Colon (tissue), 2 donors: Measurements from ENCODE around the gene KRTAP6-3.

Experiments
- FAIRE-seq: peaks from 2 replicates; lab custom pipeline; 2012; peaks lifted over from hg19 to GRCh38; lab: Jason Lieb, UNC
- donor health status: control.
- donor health status: control.

KRTAP6-3 gene, protein sequence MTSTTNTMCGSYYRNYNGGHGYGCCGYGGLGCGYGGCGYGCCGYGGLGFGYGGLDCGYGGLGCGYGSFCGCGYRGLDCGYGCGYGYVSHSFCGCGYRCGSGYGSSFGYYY

DNA sequence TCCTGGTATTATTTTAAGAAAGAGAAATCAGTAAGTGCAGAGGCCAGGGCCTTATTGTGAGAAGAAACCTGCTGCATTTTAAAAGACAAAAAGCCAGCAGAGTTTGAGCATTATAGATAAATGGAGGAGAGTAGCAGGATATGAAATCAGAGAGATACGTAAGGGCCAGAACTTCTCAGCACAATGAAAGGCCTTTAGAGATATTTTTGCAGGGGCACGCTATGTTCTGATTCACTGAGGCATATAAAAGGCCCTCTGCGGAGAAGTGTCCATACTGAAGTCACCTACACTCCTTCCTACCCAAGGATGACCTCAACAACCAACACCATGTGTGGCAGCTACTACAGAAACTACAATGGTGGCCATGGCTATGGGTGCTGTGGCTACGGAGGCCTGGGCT, at the start of gene KRTAP6-3:
TSS of gene KRTAP6-3 (plus strand) at position 301 of the 400 bp plus-strand sequence. CDS start at position 307, 6 bp downstream.
- FAIRE-seq = no peak

DNA sequence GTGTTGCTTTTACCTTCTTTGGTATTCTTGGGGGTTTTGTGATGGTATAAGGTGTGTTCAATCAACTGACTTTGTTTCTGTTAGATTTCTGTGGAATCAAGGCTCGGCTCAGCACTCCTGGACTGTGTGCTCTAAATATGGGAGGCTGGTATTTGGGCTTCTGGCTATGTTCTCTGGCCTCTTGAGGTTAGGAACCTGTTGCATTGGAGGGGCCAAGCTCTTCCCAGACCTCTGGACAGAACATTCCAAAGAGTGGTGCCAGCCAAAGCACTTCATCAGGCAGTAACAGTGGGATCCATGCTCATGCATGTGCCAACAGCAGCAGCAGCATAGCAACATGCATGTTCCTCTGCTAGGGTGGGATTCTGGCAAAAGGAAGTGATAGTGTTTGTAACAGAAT, 39.5 kb upstream of the KRTAP6-3 start:
- no peak for FAIRE-seq

DNA sequence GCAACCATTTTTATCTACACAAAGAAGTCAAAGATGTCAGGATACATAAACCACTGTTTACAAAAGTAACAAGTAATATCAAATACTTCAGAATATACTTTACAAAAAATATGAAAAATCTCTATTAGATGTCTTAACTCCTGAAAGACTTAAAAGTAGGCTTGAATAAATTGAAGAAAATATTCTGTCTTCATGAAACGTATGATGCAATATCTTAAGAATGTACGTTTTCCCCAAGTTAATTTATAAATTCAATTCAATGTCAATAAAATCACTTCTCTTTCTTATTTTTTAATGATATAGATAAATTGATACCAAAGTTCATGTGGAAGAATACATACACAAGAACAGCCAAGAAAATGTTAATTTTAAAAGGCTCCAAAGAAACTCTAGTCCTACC, 37.1 kb upstream of the KRTAP6-3 start:
- no peak for FAIRE-seq

DNA sequence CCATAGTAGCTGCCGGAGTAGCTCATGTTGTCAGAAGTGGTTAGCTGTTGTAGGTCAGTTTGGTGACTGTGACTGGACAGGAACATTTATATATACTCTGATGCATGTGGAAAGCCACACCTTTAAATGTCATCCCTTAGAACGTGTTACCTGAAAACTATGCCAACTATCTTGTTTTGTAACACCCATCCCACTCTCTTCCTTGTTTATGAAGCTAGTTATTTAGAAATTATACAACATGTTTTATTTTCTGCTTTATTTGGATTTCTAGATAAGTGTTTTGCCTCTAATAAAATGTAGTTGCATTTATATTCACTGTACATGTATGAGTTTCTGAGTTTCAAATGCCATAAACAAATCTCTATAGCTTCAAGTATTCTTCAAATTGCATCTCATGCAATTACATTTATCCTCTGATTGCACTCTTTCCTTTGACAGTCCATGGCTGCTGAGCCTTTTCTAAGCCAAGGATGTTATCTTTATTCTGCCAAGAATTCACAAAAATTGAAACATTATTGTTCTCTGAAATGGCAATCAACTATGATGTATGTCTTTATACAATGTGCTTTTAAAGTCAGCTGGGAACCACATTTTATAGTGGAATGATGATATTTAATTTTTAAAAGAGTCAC, 30.9 kb upstream of the KRTAP6-3 start, which contains the start of gene KRTAP19-7:
TSS of gene KRTAP19-7 (minus strand) at position 51 of the 632 bp plus-strand sequence. CDS start at position 26, 25 bp downstream.
- no peak for FAIRE-seq

DNA sequence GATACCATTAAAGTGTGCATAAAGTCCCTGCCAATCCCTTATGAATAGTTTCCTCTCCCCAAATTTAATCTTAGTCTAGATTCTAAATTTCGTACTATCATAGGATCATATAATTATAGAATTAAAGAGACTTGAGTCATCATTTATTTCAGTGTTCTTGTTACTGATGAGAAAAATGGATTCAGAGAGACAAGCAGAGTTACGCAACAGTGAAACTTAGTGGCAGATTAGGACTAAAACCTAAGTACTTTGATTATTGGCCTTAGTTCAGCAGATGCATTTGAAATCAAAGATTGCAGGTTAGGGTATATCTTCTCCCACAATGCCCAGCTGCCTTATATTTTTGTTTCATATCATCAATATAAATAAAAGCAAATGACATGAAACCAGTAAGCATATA, 30.3 kb upstream of the KRTAP6-3 start:
- no peak for FAIRE-seq

DNA sequence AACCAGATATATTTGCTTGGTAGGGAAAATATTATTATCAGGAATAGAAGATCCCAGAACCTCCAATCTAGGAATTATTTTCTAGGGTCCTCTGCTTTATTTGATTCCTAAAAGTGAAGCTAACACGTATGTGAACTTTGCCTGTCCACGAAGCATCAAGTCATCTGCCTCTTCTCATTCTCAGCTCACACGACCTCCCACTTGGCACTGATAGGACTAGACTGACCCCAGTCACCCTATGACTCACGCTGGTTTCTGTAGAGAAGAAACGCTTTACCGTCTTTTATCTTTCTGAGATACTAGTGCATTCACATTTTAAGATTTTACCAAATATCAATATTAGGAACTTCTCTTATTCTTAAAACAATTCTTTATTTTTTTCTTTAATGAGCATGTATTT, 29.2 kb upstream of the KRTAP6-3 start:
- no peak for FAIRE-seq

DNA sequence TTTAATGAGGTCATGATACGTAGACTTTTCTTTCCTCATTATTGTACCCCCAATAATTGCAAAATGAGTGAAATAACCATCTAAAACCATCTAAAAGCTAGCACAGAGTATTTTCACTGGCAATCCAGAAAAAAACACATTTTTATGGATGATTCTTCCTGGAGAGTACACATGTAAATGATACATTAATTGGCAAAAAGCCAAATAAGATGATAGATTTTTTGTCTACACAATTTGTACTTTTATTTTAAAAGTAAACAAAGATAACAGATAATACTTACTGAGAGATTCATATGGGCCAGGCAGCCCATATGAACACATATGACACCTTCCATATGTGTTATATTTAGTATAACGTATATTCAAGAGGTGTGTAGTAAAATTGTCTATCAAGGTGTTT, 28.6 kb upstream of the KRTAP6-3 start:
- no peak for FAIRE-seq

DNA sequence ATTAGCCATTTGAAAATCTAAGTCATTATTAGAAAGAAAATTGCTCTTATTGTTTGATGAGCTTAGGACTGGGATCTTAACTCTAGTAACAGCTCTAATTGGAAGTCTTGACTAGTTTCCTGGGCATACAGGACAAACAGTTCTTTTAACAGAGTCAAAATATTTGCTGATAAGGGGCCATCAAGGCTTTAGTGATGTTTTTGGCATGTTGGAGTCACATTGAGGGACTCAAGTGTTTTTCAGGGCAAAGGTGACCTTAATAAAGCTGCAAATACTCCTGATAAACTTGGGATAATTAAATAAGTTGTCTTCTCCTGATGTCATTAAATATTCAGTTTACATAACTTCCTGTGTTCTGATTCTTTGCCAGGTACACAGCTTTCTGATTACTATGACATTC, 24.6 kb upstream of the KRTAP6-3 start:
- no peak for FAIRE-seq

DNA sequence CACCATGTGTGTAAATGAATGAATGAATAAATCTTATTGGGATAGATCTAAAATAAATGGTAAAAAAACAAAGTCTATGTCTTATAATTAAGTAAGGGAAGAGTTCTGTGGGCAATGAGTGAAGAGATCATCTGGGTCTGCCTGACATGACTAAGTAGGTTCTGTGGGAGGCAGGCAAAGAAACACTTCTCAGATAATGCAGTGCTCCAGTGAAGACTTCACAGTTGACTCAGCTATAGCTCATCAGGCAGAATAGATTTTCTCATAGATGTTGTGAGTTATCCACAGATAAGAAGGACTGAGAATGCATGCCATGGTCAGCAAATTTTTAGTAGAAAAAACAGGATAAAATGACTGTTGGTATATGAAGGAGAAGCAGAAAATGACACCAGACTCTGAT, 14.5 kb upstream of the KRTAP6-3 start:
- no peak for FAIRE-seq

DNA sequence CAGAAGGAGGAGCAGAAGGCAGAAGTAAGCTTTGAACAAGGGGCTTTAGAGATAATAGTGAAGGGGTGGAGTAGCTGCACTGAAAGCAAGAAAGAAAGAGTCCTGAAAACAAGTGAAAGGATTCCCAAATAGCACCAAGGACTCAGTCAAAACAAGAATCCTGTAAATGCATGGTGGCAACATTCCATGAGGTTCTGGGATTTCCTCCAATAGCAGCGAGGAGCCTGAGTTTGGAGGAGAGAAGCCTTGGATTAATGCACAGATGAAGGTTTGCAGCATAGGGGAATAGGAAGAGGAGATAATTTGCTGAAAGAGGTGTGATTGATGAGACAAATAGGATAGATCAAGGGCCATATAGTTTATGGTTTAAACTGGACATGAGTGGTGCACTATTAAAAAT, 12.9 kb upstream of the KRTAP6-3 start:
- FAIRE-seq = no peak

DNA sequence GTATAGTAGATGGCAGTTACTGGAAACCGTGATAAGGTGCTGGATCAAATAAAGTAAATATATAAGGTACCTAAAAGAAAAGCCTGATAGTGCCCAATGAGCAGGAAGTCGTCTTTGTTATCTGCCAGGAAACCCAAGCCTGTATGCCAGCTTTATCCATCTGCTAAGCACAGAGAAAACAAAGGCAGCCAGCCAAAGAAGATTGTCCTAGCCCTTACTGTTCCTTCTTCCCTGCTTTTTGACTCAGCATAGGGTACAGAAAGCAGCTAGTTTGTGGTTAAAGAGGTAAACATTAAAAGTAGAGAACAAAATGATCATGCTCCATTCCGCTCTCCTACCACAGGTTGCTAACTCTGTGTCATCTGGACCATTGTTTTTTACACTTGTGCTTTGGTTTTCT, 12.1 kb upstream of the KRTAP6-3 start:
- no peak for FAIRE-seq

DNA sequence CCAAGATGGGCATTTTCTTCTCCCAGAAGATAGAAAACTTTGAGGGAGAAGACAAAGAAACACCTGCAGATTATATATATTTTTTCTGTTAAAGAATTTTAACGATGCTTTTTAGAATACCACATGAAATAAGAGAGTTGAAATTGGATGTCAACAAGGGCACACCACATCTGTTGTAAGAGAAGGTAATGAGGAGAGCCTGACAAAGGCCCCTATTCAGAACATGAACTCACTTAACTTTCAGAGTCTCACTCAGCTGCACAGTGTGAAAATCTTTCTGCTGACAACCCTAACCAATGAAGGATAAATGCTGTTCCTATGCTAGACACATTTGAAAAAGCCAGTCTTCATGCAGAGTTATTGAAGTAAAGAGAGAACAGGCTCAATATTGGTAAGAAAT, 9.4 kb upstream of the KRTAP6-3 start:
- no peak for FAIRE-seq

DNA sequence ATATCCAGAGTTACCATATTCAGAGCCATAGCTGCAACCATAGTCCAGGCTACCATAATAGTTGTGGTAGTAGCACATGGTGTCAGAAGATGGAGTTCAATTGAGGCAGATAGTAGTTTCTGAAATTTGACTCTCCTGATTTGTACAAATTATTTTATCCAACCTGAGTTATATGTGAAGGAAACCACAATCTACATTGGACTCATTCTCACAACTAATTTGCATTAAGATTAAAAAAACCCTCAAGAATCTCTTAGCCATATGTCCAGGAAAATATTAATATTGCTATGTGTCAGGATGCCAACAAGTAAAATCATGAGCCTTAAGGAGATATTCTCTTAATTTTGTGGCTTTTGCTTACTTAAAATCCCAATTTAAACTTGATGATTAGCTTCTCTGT, 1.9 kb upstream of the KRTAP6-3 start, which contains the start of gene KRTAP22-2:
TSS of gene KRTAP22-2 (minus strand) at position 101 of the 400 bp plus-strand sequence.
- FAIRE-seq = no peak

DNA sequence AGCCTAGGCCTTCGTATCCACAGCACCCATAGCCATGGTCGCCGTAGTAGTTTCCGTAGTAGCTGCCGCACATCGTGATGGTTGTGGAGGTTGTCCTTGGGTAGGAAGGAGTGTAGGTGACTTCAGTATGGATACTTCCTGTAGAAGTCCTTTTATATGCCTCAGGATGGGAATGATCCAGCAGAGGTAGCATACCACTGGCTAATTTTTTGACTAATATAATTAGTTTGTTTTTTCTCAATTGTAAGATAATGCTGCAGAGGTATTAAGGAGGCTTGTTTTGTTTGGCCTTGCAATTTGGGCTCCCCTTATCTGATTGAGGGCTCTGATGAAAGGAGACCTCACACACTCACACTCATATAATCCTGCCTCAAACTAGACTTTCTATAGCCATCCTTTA, 6.6 kb downstream of the KRTAP6-3 start, which contains the start of gene KRTAP6-2:
TSS of gene KRTAP6-2 (minus strand) at position 101 of the 400 bp plus-strand sequence. CDS start at position 73, 28 bp downstream.
- no peak for FAIRE-seq

DNA sequence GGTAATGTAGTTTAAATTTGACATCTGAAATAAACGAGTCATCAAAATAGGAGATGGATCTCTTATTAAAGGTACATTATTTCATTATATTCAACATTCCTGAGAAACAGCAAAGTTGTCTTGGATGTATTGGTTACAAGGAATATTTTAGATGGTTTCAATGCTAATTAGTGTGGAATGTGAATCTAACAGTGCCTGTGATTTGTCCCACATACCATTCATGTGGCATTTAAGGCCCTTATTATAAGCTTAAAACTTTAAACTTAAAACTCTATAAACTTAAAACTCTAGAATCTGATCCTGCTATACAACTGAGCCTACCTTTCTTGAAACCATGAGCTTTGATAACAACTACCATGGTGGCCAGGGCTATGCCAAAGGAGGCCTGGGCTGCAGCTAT, 8.5 kb downstream of the KRTAP6-3 start, which contains the start of gene KRTAP22-1:
TSS of gene KRTAP22-1 (plus strand) at position 301 of the 400 bp plus-strand sequence.
- no peak for FAIRE-seq

DNA sequence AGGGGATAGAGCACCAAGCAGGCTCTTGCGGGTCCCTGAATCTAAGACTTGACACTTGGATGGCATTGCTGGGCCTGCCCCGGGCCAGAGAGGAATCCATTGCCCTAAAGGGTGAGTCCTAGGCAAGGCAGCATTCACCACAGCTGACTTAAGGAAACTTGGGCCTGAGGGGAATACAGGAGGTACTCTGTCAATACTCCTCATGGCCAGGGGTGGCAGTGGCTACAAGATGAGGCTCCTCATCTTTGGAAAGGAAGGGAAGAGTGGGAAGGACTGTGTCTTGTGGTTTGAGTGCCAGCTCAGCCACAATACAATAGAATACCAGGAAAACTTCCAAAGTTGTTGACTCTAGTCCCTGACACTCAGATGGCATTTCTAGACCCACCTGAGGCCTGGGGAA, 13.7 kb downstream of the KRTAP6-3 start:
- no peak for FAIRE-seq

DNA sequence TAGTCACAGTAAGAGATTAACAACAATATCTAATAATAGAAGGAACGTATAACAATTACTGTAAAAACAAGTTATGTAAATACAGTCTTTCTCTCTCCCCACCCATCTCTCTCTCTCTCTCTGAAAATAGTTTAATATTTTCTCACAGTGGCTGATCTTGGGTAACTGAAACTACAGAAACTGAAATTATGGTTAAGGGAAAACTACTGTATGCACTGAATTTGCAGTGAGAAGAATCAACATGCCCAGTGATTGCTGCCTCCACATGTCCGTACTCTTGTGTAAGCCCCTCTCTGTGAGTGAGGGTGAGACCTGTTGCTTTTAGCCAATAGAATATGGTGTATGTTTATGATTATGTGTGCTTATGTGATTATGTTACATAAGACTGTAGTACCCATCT, 19.9 kb downstream of the KRTAP6-3 start:
- FAIRE-seq = no peak

DNA sequence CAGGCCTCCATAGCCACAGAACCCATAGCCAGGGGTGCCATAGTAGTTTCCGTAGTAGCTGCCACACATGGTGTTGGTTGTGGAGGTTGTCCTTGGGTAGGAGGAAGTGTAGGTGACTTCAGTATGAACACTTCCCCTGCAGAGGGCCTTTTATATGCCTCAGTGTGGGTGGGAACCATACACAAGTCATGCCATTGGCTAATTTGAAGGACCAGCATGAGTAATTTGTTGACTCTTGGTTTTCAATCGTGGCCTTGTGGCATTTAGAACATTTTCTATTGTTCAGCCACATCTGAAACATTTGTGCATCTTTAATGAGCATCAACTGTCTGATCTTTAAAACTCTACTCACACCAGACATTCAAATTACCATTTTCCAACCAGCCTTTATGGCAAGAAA, 21.6 kb downstream of the KRTAP6-3 start, which contains the start of gene KRTAP6-1:
TSS of gene KRTAP6-1 (minus strand) at position 95 of the 400 bp plus-strand sequence. CDS start at position 69, 26 bp downstream.
- no peak for FAIRE-seq

DNA sequence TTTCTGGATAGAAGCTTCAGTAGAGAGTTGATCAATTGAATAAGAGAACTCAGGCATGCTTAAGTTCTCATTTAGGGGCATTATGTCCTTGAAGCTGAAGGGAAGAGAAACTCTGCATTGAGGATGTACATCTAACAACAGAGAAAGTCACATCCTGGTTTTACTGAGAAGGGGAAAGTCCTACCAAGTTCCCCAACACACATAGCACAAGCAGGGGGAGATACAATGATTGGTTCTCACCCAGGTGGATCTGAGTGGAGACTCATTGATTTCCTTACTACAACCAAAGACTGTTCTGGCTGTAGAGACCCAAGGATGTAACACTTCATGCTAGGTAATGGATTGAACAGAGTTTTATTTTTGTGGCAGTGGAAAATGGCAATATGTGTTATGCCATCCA, 23.0 kb downstream of the KRTAP6-3 start:
- FAIRE-seq = no peak

DNA sequence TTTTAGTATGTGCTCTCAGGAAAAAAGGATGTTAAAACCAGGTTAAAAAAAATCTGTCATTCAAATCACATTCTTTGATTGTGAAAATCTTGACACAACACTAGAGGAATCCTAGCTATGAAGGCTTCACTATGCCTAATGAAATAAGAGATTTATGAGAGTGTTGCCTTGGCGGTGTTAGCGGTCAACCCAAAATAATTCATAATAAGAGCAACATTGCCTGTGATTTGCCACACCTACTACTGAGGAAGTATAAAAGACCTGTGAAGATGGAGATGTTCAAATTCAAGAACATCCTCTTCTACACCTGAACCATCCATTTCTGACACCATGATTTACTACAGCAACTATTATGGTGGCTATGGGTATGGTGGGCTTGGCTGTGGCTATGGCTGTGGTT, 23.9 kb downstream of the KRTAP6-3 start, which contains the start of gene KRTAP20-1:
TSS of gene KRTAP20-1 (plus strand) at position 301 of the 400 bp plus-strand sequence. CDS start at position 331, 30 bp downstream.
- FAIRE-seq = no peak

DNA sequence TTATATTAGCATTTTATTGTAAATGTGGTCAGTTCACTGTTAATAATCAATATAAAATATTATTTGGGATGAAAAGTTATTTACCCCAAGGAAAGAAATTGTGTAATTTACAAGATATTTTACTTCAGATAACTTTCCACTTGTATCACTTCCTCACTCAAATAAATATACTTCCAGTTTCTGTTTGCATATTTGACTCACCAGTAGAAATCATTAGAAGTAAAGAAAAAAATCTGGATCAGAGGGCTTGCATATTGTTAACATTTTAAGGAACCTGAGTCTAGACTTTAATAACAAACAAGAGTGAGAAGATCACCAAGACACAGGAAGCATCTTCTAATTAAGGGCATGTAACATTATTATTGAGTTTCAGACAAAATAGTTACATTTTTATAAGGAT, 27.8 kb downstream of the KRTAP6-3 start:
- no peak for FAIRE-seq

DNA sequence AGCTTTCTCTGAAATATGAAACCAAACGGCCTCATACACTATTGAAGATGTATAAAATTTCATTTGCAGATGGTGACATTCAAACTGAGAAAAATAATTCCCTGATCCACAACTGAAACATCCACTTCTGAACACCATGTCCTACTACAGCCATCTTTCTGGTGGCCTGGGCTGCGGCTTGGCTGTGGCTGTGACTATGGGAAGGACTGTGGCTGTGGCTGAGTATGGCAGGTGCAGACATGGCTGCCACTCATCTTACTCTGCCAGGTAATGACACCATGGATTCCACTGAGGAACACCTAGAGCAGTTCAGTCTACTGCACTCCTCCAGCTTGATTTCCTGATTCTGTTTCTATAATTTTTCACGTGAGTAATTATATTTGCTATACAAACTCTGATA, 28.3 kb downstream of the KRTAP6-3 start, which contains the start of gene KRTAP20-4:
TSS of gene KRTAP20-4 (plus strand) at position 106 of the 400 bp plus-strand sequence.
- no peak for FAIRE-seq

DNA sequence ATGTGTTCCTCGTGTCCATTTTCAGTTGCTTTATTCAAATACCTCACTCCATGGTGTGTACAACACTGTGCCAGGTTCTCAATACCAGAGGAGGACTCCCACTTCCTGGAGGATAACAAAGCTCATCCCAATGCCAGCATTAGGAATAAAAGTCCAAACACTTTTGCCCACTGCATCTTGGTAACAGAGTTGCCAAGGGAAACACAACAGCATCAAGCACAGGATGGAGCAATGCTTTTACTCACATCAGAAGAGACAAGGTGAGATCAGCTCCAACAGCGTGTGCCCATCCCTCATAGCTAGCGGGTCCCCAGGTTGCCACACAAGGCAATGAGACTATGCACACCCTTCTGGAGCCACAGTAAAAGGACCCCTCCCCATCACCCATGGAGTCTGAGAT, 31.1 kb downstream of the KRTAP6-3 start:
- no peak for FAIRE-seq
